GM10248 (cell line): Measurements from ENCODE around the gene SNTG2.
"Not testable (repeated sequence)": the region's sequence is repeated elsewhere in the genome, so short reads cannot be mapped to it uniquely, and the experiment has no call there.

Source experiments
- CTCF ChIA-PET: fragments of 300-600 bp; sonication (Branson Sonifier 250); formaldehyde crosslinking; extraction: SDS; loops from one replicate; lab custom pipeline; 2021; ENCODE audit warnings: antibody characterized with exemption; lab: Yijun Ruan, JAX
- POLR2A ChIA-PET: fragments of 350-650 bp; sonication (Branson Sonifier 250); formaldehyde crosslinking; extraction: SDS; loops from one replicate; lab custom pipeline; 2020; ENCODE audit warnings: antibody characterized with exemption; lab: Yijun Ruan, JAX
- DNase-seq: peaks from one replicate; pipeline ENCODE4 v3.0.0; 2012; ENCODE audit errors: extremely low spot score
- TF ChIP-seq, protein P1 (sequence below): IDR thresholded peaks from 2 replicates; pipeline ENCODE4 v1.5.1; 2012; ENCODE audit warnings: mild to moderate bottlenecking, low read depth; ENCODE audit errors: extremely low read depth, missing control alignments, control extremely low read depth

Gene SNTG2

GRCh38 chr2:1406434-1406833 lies 455.8 kb downstream of the SNTG2 start:
- ChIA-PET POLR2A (no interaction called here), CTCF (interaction anchor here (1.5 kb wide), 1 partner anchor 10 kb away, joined by 5 read pairs; no protein-coding TSS in a partner anchor)
- DNase-seq, result no peak
- TF ChIP-seq, protein P1, sequence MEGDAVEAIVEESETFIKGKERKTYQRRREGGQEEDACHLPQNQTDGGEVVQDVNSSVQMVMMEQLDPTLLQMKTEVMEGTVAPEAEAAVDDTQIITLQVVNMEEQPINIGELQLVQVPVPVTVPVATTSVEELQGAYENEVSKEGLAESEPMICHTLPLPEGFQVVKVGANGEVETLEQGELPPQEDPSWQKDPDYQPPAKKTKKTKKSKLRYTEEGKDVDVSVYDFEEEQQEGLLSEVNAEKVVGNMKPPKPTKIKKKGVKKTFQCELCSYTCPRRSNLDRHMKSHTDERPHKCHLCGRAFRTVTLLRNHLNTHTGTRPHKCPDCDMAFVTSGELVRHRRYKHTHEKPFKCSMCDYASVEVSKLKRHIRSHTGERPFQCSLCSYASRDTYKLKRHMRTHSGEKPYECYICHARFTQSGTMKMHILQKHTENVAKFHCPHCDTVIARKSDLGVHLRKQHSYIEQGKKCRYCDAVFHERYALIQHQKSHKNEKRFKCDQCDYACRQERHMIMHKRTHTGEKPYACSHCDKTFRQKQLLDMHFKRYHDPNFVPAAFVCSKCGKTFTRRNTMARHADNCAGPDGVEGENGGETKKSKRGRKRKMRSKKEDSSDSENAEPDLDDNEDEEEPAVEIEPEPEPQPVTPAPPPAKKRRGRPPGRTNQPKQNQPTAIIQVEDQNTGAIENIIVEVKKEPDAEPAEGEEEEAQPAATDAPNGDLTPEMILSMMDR, result no peak

DNA sequence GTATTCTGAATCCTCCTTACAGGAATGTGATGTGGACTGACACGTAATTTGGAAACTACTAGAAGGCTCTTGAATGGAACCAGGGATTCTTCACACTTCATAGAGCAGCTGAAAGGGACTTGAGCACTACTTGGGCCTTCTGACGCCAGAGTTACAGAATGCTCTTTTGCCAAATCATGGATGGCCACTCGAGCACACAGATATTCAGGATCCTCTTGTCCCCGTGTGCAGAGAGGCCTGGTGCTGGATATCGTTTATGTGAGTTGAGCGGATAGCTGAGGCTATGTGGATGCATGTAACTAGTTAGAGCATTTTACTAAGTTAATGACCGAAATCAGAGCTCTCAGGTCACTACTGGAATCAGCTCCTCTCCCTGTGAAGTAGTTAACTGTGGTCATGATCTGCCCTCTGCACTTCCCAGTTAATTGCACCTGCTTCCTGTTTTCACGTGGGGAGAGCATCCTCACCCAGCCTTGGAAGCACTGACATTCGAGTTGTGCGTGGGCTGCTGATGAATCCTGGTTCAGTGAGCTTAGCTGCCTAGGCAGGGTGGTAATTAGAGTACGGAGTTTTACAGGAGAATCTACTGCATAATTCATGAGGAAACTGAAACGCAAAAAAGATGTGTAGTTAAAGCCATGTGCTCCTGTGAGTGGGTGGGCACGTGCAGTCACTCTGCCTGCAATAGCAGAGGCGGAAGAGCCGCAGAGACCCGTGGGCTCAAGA lies 457.5 kb downstream of the SNTG2 start:
- ChIA-PET CTCF (no interaction called here), POLR2A (no interaction called here)
- DNase-seq, result no peak
- TF ChIP-seq, protein P1, result no peak

DNA sequence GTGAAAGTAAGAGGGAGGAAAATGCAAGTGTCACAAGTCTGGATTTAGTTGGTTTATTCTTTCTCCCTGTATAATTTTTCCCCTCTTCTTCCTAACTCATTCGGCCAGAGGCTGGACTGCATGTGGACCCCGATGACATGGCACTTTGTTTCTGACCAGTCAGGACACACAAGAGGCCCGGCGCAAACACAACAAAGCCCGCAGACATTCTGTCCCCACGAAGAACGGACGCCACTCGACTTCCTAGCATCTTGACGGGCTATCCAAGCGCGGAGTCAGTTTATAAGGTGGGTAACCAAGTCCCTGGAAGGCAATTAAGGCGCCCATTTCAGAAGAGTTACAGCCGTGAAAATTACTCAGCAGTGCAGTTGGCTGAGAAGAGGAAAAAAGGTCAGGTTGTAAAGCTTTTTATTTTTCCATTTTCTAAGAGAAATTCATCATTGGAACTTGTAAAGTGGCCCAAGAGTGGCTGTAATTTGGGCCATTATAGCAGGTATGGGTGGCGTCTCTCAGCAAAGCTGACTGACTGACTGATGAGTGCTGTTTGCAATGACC lies 462.6 kb downstream of the SNTG2 start, which contains the start of gene TPO:
TPO (plus strand) TSS at position 308 of the 555 bp plus-strand sequence. CDS start 946 bp downstream, outside the sequence.
- TF ChIP-seq, protein P1, result no peak
- ChIA-PET CTCF (no interaction called here), POLR2A (no interaction called here)
- no peak for DNase-seq

- CTCF ChIA-PET, result no interaction called here
- TF ChIP-seq, protein P1, result no peak
- DNase-seq, result no peak
- POLR2A ChIA-PET, result no interaction called here
These were observed 463.5 kb downstream of the SNTG2 start for GRCh38 chr2:1414121-1414520.

- CTCF ChIA-PET, POLR2A ChIA-PET, DNase-seq: not testable (repeated sequence)
These were observed 464.3 kb downstream of the SNTG2 start for GRCh38 chr2:1414901-1415300.

DNA sequence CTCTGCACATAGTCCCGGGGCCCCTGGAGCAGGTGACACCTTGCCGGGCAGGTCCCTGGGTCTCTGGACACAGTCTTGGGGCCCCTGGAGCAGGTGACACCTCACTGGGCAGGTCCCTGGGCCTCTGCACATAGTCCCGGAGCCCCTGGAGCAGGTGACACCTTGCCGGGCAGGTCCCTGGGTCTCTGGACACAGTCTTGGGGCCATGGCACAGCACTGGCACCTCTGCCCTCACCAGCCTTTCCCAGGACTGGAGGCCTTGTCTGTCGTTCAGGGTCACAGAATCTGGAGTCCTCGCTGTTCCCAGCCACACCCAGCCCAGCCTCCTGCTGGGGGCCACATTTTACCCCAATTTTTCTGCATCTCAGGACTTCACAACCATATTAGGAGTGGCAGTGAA lies 464.9 kb downstream of the SNTG2 start:
- no peak for DNase-seq
- TF ChIP-seq, protein P1, result no peak
- ChIA-PET POLR2A (no interaction called here), CTCF (no interaction called here)
